ENCODE measurements around the gene STX7.

- no peak for TF ChIP-seq CTCF (IDR thresholded peaks at IDR 0.05; ENCODE audit: low read depth, low read length)
- no peak for TF ChIP-seq EZH2phosphoT487 (IDR thresholded peaks at IDR 0.05; ENCODE audit: low read depth)
Measured at GRCh38 chr6:132404736-132405135, 108.2 kb downstream of the STX7 start.
